ENCODE data around the gene CTNND2. TPM values are rescaled to one million over a fixed set of nuclear protein-coding genes. Genes with fewer than 3 reads are reported as not detected.

CTNND2 gene
- total and polyA plus RNA-seq, 4 donors: 0.30 to 2.2 (median 0.71) TPM

- Histone ChIP-seq H3K4me3 (no peak overlapping the region), H3K27ac (ENCODE audit: low read depth in 1 of 2, low read length in 1 of 2) (no peak overlapping the region), H3K4me1 (ENCODE audit: control insufficient read depth in 5 of 5, insufficient read depth in 5 of 5, low read length in 5 of 5) (no peaks in the 10 kb centered on the region), H3K9me3 (ENCODE audit: control insufficient read depth in 4 of 4, insufficient read depth in 3 of 4, low read length in 3 of 4) (peaks cover 0 to 3% (median 0%) of the 10 kb centered on the region in 4 donors), H3K27me3 (ENCODE audit: control insufficient read depth in 3 of 3, insufficient read depth in 3 of 3, low read length in 2 of 3) (no peaks in the 10 kb centered on the region), H3K36me3 (ENCODE audit: control insufficient read depth in 4 of 4, insufficient read depth in 4 of 4, low read length in 4 of 4) (no peaks in the 10 kb centered on the region), H3K9ac (ENCODE audit: insufficient read depth in 1 of 2, low read length in 2 of 2) (no peak overlapping the region)
- DNase-seq (no peak), ATAC-seq (ENCODE audit: insufficient read depth, low FRiP score) (no peak)
- WGBS, 2 donors: 73 to 85% methylated on average over 3 of the region's 3 CpGs
- TF ChIP-seq CTCF (IDR thresholded peaks at IDR 0.05; ENCODE audit: control extremely low read depth, extremely low read depth): no peak
These were observed 88.8 kb downstream of the CTNND2 start for GRCh38 chr5:11815481-11815880.

GRCh38 chr5:11814373-11814772 lies 89.9 kb downstream of the CTNND2 start:
- Histone ChIP-seq H3K36me3 (ENCODE audit: control insufficient read depth in 4 of 4, insufficient read depth in 4 of 4, low read length in 4 of 4) (no peaks in the 10 kb centered on the region), H3K27ac (ENCODE audit: low read depth in 1 of 2, low read length in 1 of 2) (no peak overlapping the region), H3K9me3 (ENCODE audit: control insufficient read depth in 4 of 4, insufficient read depth in 3 of 4, low read length in 3 of 4) (peaks cover 0 to 3% (median 0%) of the 10 kb centered on the region in 4 donors), H3K27me3 (ENCODE audit: control insufficient read depth in 3 of 3, insufficient read depth in 3 of 3, low read length in 2 of 3) (no peaks in the 10 kb centered on the region), H3K4me3 (no peak overlapping the region), H3K9ac (ENCODE audit: insufficient read depth in 1 of 2, low read length in 2 of 2) (no peak overlapping the region), H3K4me1 (ENCODE audit: control insufficient read depth in 5 of 5, insufficient read depth in 5 of 5, low read length in 5 of 5) (no peaks in the 10 kb centered on the region)
- DNase-seq (no peak), ATAC-seq (ENCODE audit: insufficient read depth, low FRiP score) (no peak)
- 74 to 88% methylated on average over 4 of the region's 4 CpGs for WGBS, 2 donors
- no peak for TF ChIP-seq CTCF (IDR thresholded peaks at IDR 0.05; ENCODE audit: control extremely low read depth, extremely low read depth)

- H3K27me3 ChIP-seq (ENCODE audit: control insufficient read depth in 3 of 3, insufficient read depth in 3 of 3, low read length in 2 of 3): no peaks in the 10 kb centered on the region
- ATAC-seq (ENCODE audit: insufficient read depth, low FRiP score): no peak
- H3K9me3 ChIP-seq (ENCODE audit: control insufficient read depth in 4 of 4, insufficient read depth in 3 of 4, low read length in 3 of 4): no peaks in the 10 kb centered on the region
- H3K4me3 ChIP-seq: no peak overlapping the region
- no peaks in the 10 kb centered on the region for H3K36me3 ChIP-seq (ENCODE audit: control insufficient read depth in 4 of 4, insufficient read depth in 4 of 4, low read length in 4 of 4)
- WGBS, 2 donors: 76 to 91% methylated on average over 3 of the region's 3 CpGs
- no peaks in the 10 kb centered on the region for H3K4me1 ChIP-seq (ENCODE audit: control insufficient read depth in 5 of 5, insufficient read depth in 5 of 5, low read length in 5 of 5)
- no peak overlapping the region for H3K27ac ChIP-seq (ENCODE audit: low read depth in 1 of 2, low read length in 1 of 2)
- H3K9ac ChIP-seq (ENCODE audit: insufficient read depth in 1 of 2, low read length in 2 of 2): no peak overlapping the region
- no peak for DNase-seq
- TF ChIP-seq CTCF (IDR thresholded peaks at IDR 0.05; ENCODE audit: control extremely low read depth, extremely low read depth): no peak
These were observed 94.8 kb downstream of the CTNND2 start for GRCh38 chr5:11809407-11809806.

GRCh38 chr5:11803436-11803835 lies 100.8 kb downstream of the CTNND2 start:
- no peak overlapping the region for H3K4me3 ChIP-seq
- no peak overlapping the region for H3K27ac ChIP-seq (ENCODE audit: low read depth in 1 of 2, low read length in 1 of 2)
- H3K9ac ChIP-seq (ENCODE audit: insufficient read depth in 1 of 2, low read length in 2 of 2): no peak overlapping the region
- H3K4me1 ChIP-seq (ENCODE audit: control insufficient read depth in 5 of 5, insufficient read depth in 5 of 5, low read length in 5 of 5): no peaks in the 10 kb centered on the region
- no peaks in the 10 kb centered on the region for H3K9me3 ChIP-seq (ENCODE audit: control insufficient read depth in 4 of 4, insufficient read depth in 3 of 4, low read length in 3 of 4)
- WGBS, 2 donors: 68 to 74% methylated on average over 7 of the region's 7 CpGs
- ATAC-seq (ENCODE audit: insufficient read depth, low FRiP score): no peak
- TF ChIP-seq CTCF (IDR thresholded peaks at IDR 0.05; ENCODE audit: control extremely low read depth, extremely low read depth): no peak
- no peak for DNase-seq
- H3K36me3 ChIP-seq (ENCODE audit: control insufficient read depth in 4 of 4, insufficient read depth in 4 of 4, low read length in 4 of 4): no peaks in the 10 kb centered on the region
- no peaks in the 10 kb centered on the region for H3K27me3 ChIP-seq (ENCODE audit: control insufficient read depth in 3 of 3, insufficient read depth in 3 of 3, low read length in 2 of 3)
